Spleen (tissue), 11 donors: ENCODE measurements around the gene SBSN. TPM values are rescaled to one million over a fixed set of nuclear protein-coding genes. Genes with fewer than 3 reads are reported as not detected.
A peak's percentile ranks its signal among the peaks of the same experiment; 100 is the strongest.

Source experiments
- DNase-seq: peaks from one replicate; pipeline ENCODE4 v3.0.0-alpha.2; 2020
- H3K27ac ChIP-seq, 8 donors: fragments of 200-600 bp; sonication (generic) in 7 of 8; 1 replicate in 4 of 8; 2 replicates in 4 of 8; pipeline versions ENCODE4 v1.5.0 to v1.8.0; 2016 to 2021; ENCODE audit warnings: inconsistent platforms in 4 of 8, mild to moderate bottlenecking in 4 of 8, moderate library complexity in 1 of 8
- H3K27me3 ChIP-seq, 7 donors: fragments of 200-600 bp; sonication (generic) in 6 of 7; replicated peaks in 1 of 7; 1 replicate in 4 of 7; 2 replicates in 3 of 7; pipeline versions ENCODE4 v1.5.0 to v1.8.0; 2016 to 2021; ENCODE audit warnings: inconsistent platforms in 3 of 7, mild to moderate bottlenecking in 1 of 7
- H3K36me3 ChIP-seq, 6 donors: fragments of 200-600 bp; sonication (generic) in 5 of 6; 1 replicate in 4 of 6; 2 replicates in 2 of 6; pipeline versions ENCODE4 v1.5.0 to v1.8.0; 2016 to 2021; ENCODE audit warnings: inconsistent platforms in 2 of 6
- H3K4me1 ChIP-seq, 6 donors: fragments of 200-600 bp; sonication (generic) in 5 of 6; 1 replicate in 3 of 6; 2 replicates in 3 of 6; pipeline versions ENCODE4 v1.5.0 to v1.8.0; 2016 to 2021; ENCODE audit warnings: inconsistent platforms in 3 of 6
- H3K4me3 ChIP-seq, 8 donors: fragments of 200-600 bp; sonication (generic) in 7 of 8; 1 replicate in 4 of 8; 2 replicates in 4 of 8; pipeline versions ENCODE4 v1.5.0 to v1.8.0; 2016 to 2021; ENCODE audit warnings: inconsistent platforms in 4 of 8, mild to moderate bottlenecking in 4 of 8, moderate library complexity in 2 of 8
- H3K9me3 ChIP-seq, 8 donors: fragments of 200-600 bp; sonication (generic) in 7 of 8; 1 replicate in 4 of 8; 2 replicates in 4 of 8; pipeline versions ENCODE4 v1.5.0 to v1.8.0; 2016 to 2021; ENCODE audit warnings: inconsistent platforms in 4 of 8
- POLR2A ChIP-seq, 3 donors: fragments of 450-650 bp; IDR thresholded peaks; one replicate each; pipeline ENCODE4 v1.5.1; 2017; ENCODE audit warnings: antibody characterized with exemption in 3 of 3, mild to moderate bottlenecking in 1 of 3
- POLR2AphosphoS5 ChIP-seq, 3 donors: sonication (generic); formaldehyde crosslinking; IDR thresholded peaks; one replicate each; pipeline ENCODE4 v1.5.1; 2017; ENCODE audit warnings: antibody characterized with exemption in 3 of 3
- WGBS, 5 donors: extraction: QIAGEN DNeasy Blood & Tissue Kit in 3 of 5; methylation state at CpG; one replicate each; pipeline versions ENCODE4 v1.1.5 to v1.1.7; 2013 to 2018; 5-methylcytosine and 5-hydroxymethylcytosine counted together
- intact Hi-C: fragments of 100-400 bp; cut with DNase I; formaldehyde crosslinking; loops from one replicate; pipeline ENCODE4 v1.15.0; 2023; ENCODE audit warnings: low total_unique reads
- polyA plus RNA-seq, 3 donors: library from polyadenylated mRNA; stranded (reverse); fragments of 200-250 nt; gene quantifications; one replicate each; pipeline ENCODE4 v1.2.1, GENCODE V29; 2013
- total RNA-seq, 7 donors: library from RNA; depleted of rRNA in 3 of 7; stranded (reverse); fragments of >200 nt in 3 of 7; fragmentation: NEBNext Ultra II Directional in 4 of 7; extraction: Animal tissue kit (Norgen Biotek cat#: 25700) in 4 of 7; gene quantifications; one replicate each; pipeline versions ENCODE4 v1.1.0 to v1.2.1, GENCODE V29; 2016 to 2021
- TF ChIP-seq, protein P1 (sequence below), 11 experiments: fragments of 200-600 bp in 7 of 11; fragments of 450-650 bp in 4 of 11; sonication (generic) in 4 of 11; IDR thresholded peaks in 8 of 11; conservative IDR thresholded peaks in 3 of 11; 1 replicate in 7 of 11; 2 replicates in 4 of 11; pipeline versions ENCODE4 v1.4.0 to v1.8.0; 2016 to 2021; ENCODE audit warnings: antibody characterized with exemption in 11 of 11, inconsistent platforms in 4 of 11, mild to moderate bottlenecking in 1 of 11
- donor health status: healthy with polysubstance abuse.
- donor health status: DM: no; HTN: no; CAD: no; lungs with moderate emphysema.
- donor health status: DM: no; HTN: no; CAD: no.
- donor health status: Bipolar disorder and iron deficiency.
- donor health status: healthy.
- donor health status: DM: no; HTN: no; CAD: no.
- donor health status: DM: yes; HTN: yes; CAD: no.

The SBSN gene
- total and polyA plus RNA-seq, 10 donors: 0.05 to 0.33 (median 0.19) TPM; not detected in 7

DNA sequence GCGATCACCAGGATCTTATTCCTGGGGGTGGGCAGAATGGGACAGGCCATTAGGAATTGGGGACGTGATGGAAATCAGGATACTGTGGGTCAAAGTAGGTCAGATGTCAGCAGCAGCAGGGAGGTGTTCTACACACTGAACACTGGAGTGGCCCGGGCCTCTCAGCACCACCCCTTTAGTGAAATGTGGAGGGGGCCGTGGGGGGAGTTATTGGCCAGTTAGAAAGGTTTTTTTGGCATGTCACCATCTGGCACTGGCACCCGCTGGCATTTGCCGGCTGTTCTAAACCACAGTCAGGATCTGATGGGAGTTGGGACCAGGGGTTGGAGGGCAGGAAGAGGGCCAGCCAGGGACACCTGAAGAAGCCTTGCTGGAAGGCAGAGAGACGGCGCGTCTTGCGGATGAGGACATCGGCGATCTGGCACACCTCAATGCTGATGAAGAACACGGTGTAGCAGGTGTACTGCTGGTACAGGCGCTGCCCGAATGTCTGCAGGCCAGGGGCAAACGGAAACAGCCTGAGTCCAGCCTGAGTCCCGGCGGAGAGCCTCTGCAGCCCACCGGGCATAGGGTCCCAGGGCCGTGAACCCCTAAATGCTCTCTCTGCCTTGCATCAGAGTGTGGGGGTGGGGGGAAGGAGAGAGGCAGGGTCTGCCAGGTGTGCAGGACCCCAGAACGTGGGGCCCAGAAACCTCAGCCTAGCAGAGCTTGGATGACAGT is 23.1 kb upstream of the SBSN start:
- peaks cover 0 to 7% (median 0%) of the 10 kb centered on the region in 7 donors for H3K27me3 ChIP-seq
- no peak overlapping the region for H3K27ac ChIP-seq
- TF ChIP-seq, protein P1, sequence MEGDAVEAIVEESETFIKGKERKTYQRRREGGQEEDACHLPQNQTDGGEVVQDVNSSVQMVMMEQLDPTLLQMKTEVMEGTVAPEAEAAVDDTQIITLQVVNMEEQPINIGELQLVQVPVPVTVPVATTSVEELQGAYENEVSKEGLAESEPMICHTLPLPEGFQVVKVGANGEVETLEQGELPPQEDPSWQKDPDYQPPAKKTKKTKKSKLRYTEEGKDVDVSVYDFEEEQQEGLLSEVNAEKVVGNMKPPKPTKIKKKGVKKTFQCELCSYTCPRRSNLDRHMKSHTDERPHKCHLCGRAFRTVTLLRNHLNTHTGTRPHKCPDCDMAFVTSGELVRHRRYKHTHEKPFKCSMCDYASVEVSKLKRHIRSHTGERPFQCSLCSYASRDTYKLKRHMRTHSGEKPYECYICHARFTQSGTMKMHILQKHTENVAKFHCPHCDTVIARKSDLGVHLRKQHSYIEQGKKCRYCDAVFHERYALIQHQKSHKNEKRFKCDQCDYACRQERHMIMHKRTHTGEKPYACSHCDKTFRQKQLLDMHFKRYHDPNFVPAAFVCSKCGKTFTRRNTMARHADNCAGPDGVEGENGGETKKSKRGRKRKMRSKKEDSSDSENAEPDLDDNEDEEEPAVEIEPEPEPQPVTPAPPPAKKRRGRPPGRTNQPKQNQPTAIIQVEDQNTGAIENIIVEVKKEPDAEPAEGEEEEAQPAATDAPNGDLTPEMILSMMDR (IDR thresholded peaks at IDR 0.05 in 8 of 11, conservative IDR thresholded peaks at IDR 0.05 in 3 of 11): no peak
- TF ChIP-seq POLR2A (IDR thresholded peaks at IDR 0.05) (no peak), POLR2AphosphoS5 (IDR thresholded peaks at IDR 0.05) (no peak)
- intact Hi-C loops: loop anchor here (10.0 kb wide), 1 partner anchor 164 kb away; the partner anchor contains the start of gene KMT2B
- H3K9me3 ChIP-seq: no peaks in the 10 kb centered on the region
- WGBS, 5 donors: 86 to 96% (median 91%) methylated on average over 21 of the region's 21 CpGs
- no peak overlapping the region for H3K4me3 ChIP-seq
- H3K4me1 ChIP-seq: peaks cover 6 to 26% (median 11%) of the 10 kb centered on the region in 6 donors
- H3K36me3 ChIP-seq: peaks cover 0 to 41% (median 2%) of the 10 kb centered on the region in 6 donors
- DNase-seq: no peak

DNA sequence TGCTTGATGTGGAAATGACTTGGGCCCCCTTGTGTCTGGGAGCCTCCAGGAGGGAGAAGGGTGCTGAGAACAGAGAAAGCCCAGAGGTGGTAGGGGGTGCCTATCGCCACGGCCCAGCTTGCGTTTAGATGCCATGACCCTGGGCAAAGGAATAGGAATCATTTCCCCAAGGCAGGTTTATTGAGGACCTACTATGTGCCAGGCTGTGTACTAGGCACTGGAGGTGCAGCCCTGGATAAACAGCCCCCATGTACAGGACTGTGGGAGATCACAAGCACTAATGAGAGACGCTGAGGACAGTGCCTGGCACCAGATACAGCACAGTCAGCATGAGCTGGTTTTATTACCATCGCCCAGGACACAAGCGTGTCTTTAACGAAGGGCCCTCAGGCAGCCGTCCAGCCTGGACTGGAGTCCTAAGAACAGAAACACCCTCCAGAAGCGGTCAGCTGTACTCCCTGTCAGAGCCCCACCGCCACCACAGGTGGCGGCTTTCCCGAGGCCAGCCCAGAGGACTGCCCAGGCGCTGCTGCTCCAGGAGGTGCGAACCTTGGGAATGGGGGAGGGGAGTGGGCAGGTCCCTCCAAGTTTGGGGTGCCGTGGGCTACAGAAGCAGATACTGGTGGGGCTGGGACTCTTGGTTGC is 21.9 kb upstream of the SBSN start:
- TF ChIP-seq, protein P1 (IDR thresholded peaks at IDR 0.05 in 8 of 11, conservative IDR thresholded peaks at IDR 0.05 in 3 of 11): no peak
- TF ChIP-seq POLR2AphosphoS5 (IDR thresholded peaks at IDR 0.05): no peak
- no peak for TF ChIP-seq POLR2A (IDR thresholded peaks at IDR 0.05)
- peaks cover 0 to under 1% (median 0%) of the 10 kb centered on the region in 7 donors for H3K27me3 ChIP-seq
- H3K4me1 ChIP-seq: peaks cover 11 to 34% (median 20%) of the 10 kb centered on the region in 6 donors
- intact Hi-C loops: loop anchor here (10.0 kb wide), 1 partner anchor 165 kb away; the partner anchor contains the start of gene KMT2B
- 87 to 95% (median 93%) methylated on average over 8 to 15 of the region's 15 CpGs for WGBS, 5 donors
- H3K36me3 ChIP-seq: peaks cover 0 to 41% (median 2%) of the 10 kb centered on the region in 6 donors
- no peak overlapping the region for H3K4me3 ChIP-seq
- H3K9me3 ChIP-seq: no peaks in the 10 kb centered on the region
- DNase-seq: no peak
- no peak overlapping the region for H3K27ac ChIP-seq

DNA sequence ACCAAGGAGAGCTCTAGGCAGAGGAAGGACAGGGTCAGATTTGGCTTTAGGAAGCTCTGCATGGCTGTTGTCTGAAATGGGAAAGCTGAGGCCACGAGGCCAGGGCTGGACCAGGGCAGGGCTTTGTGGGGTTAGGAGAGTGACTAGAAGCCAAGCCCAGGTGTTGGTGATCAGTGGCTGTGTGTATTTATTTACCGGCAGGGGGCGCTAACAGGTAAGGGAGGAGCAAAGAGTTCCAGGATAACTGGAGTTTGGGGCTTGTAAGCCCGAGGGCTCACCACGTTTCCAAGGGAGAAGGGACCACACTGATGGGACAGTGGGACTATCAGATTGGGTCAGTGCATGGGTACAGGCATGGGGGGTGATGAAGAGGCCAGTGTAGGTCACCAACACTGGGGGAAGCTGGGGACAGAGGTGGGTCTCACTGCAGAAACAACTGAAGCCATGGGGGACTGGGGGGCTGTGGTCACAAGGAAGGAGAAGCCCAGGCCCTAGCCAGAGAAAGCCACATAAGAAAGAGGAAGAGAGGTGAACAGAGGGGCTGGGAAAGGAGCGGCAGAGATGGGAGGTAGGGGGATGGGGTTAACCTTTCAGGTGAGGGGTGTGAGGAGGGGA is 21.2 kb upstream of the SBSN start:
- intact Hi-C loops: no loop called here
- WGBS, 5 donors: 18 to 28% (median 23%) methylated on average over 6 of the region's 6 CpGs
- no peak for DNase-seq

More for the DNA sequence above, 21.2 kb upstream of the SBSN start:
- Histone ChIP-seq H3K4me3 (no peak overlapping the region), H3K27ac (no peak overlapping the region), H3K27me3 (no peaks in the 10 kb centered on the region), H3K36me3 (peaks cover 0 to 41% (median 2%) of the 10 kb centered on the region in 6 donors), H3K9me3 (no peaks in the 10 kb centered on the region), H3K4me1 (peaks cover 14 to 41% (median 27%) of the 10 kb centered on the region in 6 donors)
- TF ChIP-seq, protein P1 (IDR thresholded peaks at IDR 0.05 in 8 of 11, conservative IDR thresholded peaks at IDR 0.05 in 3 of 11): peak; percentile 59 to 89 (median 77)
- no peak for TF ChIP-seq POLR2A (IDR thresholded peaks at IDR 0.05)
